Measurements from ENCODE around the gene GPR155. TPM values are rescaled to one million over a fixed set of nuclear protein-coding genes. Genes with fewer than 3 reads are reported as not detected.
A peak's percentile ranks its signal among the peaks of the same experiment; 100 is the strongest.

GPR155 gene, protein sequence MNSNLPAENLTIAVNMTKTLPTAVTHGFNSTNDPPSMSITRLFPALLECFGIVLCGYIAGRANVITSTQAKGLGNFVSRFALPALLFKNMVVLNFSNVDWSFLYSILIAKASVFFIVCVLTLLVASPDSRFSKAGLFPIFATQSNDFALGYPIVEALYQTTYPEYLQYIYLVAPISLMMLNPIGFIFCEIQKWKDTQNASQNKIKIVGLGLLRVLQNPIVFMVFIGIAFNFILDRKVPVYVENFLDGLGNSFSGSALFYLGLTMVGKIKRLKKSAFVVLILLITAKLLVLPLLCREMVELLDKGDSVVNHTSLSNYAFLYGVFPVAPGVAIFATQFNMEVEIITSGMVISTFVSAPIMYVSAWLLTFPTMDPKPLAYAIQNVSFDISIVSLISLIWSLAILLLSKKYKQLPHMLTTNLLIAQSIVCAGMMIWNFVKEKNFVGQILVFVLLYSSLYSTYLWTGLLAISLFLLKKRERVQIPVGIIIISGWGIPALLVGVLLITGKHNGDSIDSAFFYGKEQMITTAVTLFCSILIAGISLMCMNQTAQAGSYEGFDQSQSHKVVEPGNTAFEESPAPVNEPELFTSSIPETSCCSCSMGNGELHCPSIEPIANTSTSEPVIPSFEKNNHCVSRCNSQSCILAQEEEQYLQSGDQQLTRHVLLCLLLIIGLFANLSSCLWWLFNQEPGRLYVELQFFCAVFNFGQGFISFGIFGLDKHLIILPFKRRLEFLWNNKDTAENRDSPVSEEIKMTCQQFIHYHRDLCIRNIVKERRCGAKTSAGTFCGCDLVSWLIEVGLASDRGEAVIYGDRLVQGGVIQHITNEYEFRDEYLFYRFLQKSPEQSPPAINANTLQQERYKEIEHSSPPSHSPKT
- total RNA-seq (10 to 100 TPM; 18.2 to 20.4 TPM), polyA plus RNA-seq (10 to 100 TPM in 1 of 2 donors, 1 to 10 TPM in 1; 7.5 to 10.6 TPM)

DNA sequence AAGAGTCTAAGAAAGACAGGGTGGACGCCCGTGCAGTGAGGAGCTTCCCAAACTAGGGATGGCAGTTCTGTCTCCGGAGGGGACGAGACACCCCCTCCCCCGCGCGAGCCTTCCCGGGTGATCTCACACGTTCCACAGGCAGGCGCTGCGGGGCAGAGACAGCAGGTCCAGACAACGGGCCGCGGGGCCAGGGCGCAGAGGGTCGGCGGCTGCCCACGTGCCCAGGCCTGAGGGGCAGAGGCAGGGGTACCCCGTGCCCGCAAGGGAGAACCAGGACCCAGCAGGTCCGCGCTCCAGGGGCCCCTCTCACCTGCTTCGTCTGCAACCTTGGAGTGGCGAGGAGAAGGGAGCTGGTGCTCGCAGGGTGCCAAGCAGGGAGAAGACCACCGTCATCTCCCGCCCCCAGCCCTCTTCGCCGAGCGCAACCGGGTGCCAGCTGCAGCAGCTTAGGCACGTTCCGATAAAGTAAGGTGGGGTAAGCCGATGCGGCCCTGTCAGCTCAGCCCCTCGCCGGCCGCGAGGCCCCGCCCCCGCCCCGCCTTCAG lies at the start of gene GPR155:
Gene GPR155 (minus strand): TSS at position 467 of the 545 bp plus-strand sequence. CDS start 5,073 bp downstream, outside the sequence.
- CTCF ChIA-PET (ENCODE audit: partially characterized antibody) = interaction anchor here (0.9 to 6.3 kb wide), 11 partner anchors 9 to 115 kb away, joined by 3 to 64 read pairs (median 6); no protein-coding TSS in a partner anchor
- peak within 1 kb of the TSS; percentile 81 for H3K27ac ChIP-seq (ENCODE audit: low read depth, low read length)
- peak within 1 kb of the TSS; percentile 97 to 100 (median 98) for H3K4me3 Mint-ChIP-seq
- POLR2A ChIA-PET (ENCODE audit: partially characterized antibody) = interaction anchor here (0.6 to 6.7 kb wide), 18 partner anchors 7 to 682 kb away, joined by 3 to 63 read pairs (median 4); partner anchors contain the start of gene WIPF1
- peaks cover 70% of the 10 kb centered on the region for H3K4me1 ChIP-seq (ENCODE audit: insufficient read depth, low read length)
- peaks cover 13 to 19% of the 10 kb centered on the region in 2 donors for H3K36me3 Mint-ChIP-seq
- peaks cover 0 to 3% (median 0%) of the 10 kb centered on the region in 8 donors for H3K9me3 Mint-ChIP-seq
- H3K27me3 Mint-ChIP-seq = no peaks in the 10 kb centered on the region
- intact Hi-C loops (cut with micrococcal nuclease) = loop anchor here (1.0 to 2.0 kb wide), 6 partner anchors 9 to 682 kb away; partner anchors contain the start of genes ATF2, SCRN3 and WIPF1
- H3K27me3 ChIP-seq (ENCODE audit: insufficient read depth, low read length) = no peaks in the 10 kb centered on the region
- DNase-seq = peak in 1 of 5 donors; percentile 52
- H3K9me3 ChIP-seq (ENCODE audit: control insufficient read depth in 1 of 2, low read length in 2 of 2) = no peaks in the 10 kb centered on the region
- H3K36me3 ChIP-seq (ENCODE audit: insufficient read depth, low read length) = peaks cover 3% of the 10 kb centered on the region
- H3K27ac Mint-ChIP-seq = peak within 1 kb of the TSS; percentile 91 to 97 (median 97)
- peaks cover 46 to 87% (median 60%) of the 10 kb centered on the region in 4 donors for H3K4me1 Mint-ChIP-seq
- peak within 1 kb of the TSS; percentile 77 to 97 for H3K4me3 ChIP-seq (ENCODE audit: low read length in 2 of 2)

DNA sequence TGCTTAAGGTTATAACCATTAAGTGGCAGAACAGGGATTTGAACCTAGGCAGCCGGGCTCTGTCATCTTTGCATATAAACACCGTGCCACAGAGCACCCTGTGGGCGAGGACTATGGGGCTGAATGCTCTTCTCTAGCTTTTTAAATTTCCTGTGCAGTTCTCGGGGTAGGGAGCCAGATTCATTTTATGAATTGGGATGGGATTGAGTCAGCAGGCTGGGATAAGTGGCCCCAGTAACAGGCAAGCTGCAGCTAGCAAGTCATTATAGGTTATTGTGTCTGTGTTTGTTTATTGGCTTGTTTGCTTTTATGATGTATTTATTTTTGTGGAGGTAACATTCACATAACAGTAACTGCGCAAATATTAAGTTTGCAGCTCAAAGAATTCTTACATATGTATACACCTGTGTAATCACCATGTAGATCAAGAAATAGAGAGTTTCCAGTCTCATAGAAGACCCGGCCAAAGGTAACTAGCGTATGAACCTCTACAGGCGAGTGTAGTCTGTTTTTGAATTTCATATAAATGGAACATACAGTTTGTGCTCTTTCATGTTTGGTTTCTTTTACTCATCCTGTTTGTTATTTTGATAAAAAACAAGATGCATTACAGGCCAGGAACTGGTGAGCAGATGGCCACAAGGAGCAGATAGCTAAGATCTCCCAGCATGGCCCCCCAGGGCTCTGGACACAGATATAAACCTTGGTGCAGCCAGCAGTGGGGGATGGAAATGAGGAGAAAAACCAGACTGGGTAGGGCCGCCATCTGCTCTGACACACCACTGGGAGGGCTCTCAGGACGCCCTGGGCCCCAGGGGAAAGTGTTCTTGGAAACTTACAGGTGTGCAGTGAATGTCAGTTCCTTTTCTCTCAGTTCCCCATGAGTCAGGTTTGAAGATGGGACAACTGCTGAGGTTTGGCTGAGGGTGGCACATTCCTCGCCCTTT lies 49.2 kb upstream of the GPR155 start:
- Histone ChIP-seq H3K4me3 (ENCODE audit: low read length in 2 of 2) (no peak overlapping the region), H3K27ac (ENCODE audit: low read depth, low read length) (no peak overlapping the region), H3K27me3 (ENCODE audit: insufficient read depth, low read length) (no peaks in the 10 kb centered on the region), H3K9me3 (ENCODE audit: control insufficient read depth in 1 of 2, low read length in 2 of 2) (no peaks in the 10 kb centered on the region), H3K36me3 (ENCODE audit: insufficient read depth, low read length) (no peaks in the 10 kb centered on the region), H3K4me1 (ENCODE audit: insufficient read depth, low read length) (no peaks in the 10 kb centered on the region)
- Mint-ChIP-seq H3K27me3 (peaks cover 0 to 3% of the 10 kb centered on the region in 2 donors), H3K4me1 (peaks cover 3 to 10% (median 5%) of the 10 kb centered on the region in 4 donors), H3K36me3 (peaks cover 0 to 1% of the 10 kb centered on the region in 2 donors), H3K9me3 (peaks cover 0 to 2% (median 0%) of the 10 kb centered on the region in 8 donors), H3K27ac (no peak overlapping the region), H3K4me3 (no peak overlapping the region)
- DNase-seq = no peak
- CTCF ChIA-PET (ENCODE audit: partially characterized antibody) = interaction anchor here (1.2 kb wide), 1 partner anchor 161 kb away, joined by 3 read pairs; no protein-coding TSS in a partner anchor
- intact Hi-C loops (cut with micrococcal nuclease) = no loop called here
- POLR2A ChIA-PET (ENCODE audit: partially characterized antibody) = no interaction called here

DNA sequence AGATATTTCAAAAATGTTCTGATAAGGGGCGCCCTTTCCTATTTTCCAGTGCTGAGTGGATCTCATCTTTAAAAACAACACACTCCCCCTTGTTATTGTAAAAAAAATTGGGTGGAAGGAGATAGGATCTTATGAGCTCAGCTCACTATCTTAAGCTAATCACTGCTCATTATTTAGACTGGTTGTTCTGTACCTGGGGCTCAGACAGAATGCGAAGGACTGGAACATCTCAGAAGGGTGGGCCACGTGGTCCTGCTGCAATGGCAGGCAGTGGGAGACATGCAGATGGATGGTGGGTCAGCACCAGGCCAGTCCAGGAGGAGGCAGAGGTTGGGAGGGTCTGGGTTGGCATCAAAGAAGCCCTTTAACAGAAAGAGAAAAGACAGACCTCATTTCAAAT lies 48.3 kb upstream of the GPR155 start:
- Mint-ChIP-seq H3K4me1 (peaks cover 3 to 10% (median 5%) of the 10 kb centered on the region in 4 donors), H3K27ac (no peak overlapping the region), H3K4me3 (no peak overlapping the region), H3K9me3 (peaks cover 0 to 2% (median 0%) of the 10 kb centered on the region in 8 donors), H3K36me3 (peaks cover 0 to 7% of the 10 kb centered on the region in 2 donors), H3K27me3 (peaks cover 0 to 3% of the 10 kb centered on the region in 2 donors)
- H3K36me3 ChIP-seq (ENCODE audit: insufficient read depth, low read length) = no peaks in the 10 kb centered on the region
- intact Hi-C loops (cut with micrococcal nuclease) = no loop called here
- H3K4me1 ChIP-seq (ENCODE audit: insufficient read depth, low read length) = no peaks in the 10 kb centered on the region
- H3K9me3 ChIP-seq (ENCODE audit: control insufficient read depth in 1 of 2, low read length in 2 of 2) = no peaks in the 10 kb centered on the region
- POLR2A ChIA-PET (ENCODE audit: partially characterized antibody) = no interaction called here
- DNase-seq = no peak
- CTCF ChIA-PET (ENCODE audit: partially characterized antibody) = interaction anchor here (1.2 kb wide), 1 partner anchor 162 kb away, joined by 3 read pairs; no protein-coding TSS in a partner anchor
- no peak overlapping the region for H3K4me3 ChIP-seq (ENCODE audit: low read length in 2 of 2)
- H3K27ac ChIP-seq (ENCODE audit: low read depth, low read length) = no peak overlapping the region
- H3K27me3 ChIP-seq (ENCODE audit: insufficient read depth, low read length) = no peaks in the 10 kb centered on the region

DNA sequence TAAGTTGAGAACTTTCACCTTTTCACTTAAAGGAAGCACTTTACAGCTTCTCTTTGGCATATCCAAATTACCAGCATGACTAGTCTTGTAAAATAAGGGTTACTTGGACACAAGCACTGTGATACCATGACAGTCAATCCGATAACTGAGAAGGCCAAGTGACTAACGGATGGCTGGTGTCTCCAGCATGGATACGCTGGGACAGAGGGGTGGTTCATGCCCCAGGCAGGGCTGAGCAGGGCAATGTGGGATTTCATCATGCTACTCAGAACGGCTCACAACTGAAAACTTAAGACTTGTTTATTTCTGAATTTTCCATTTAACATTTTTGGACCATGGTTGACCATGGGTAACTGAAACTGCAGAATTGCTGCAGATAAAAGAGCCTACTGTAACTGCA lies 43.1 kb upstream of the GPR155 start:
- intact Hi-C loops (cut with micrococcal nuclease) = no loop called here
- no peak for DNase-seq
- Histone ChIP-seq H3K36me3 (ENCODE audit: insufficient read depth, low read length) (no peaks in the 10 kb centered on the region), H3K27ac (ENCODE audit: low read depth, low read length) (no peak overlapping the region), H3K9me3 (ENCODE audit: control insufficient read depth in 1 of 2, low read length in 2 of 2) (no peaks in the 10 kb centered on the region), H3K27me3 (ENCODE audit: insufficient read depth, low read length) (no peaks in the 10 kb centered on the region), H3K4me3 (ENCODE audit: low read length in 2 of 2) (no peak overlapping the region), H3K4me1 (ENCODE audit: insufficient read depth, low read length) (no peaks in the 10 kb centered on the region)
- Mint-ChIP-seq H3K9me3 (peaks cover 0 to 8% (median 1%) of the 10 kb centered on the region in 8 donors), H3K36me3 (peaks cover 8 to 33% of the 10 kb centered on the region in 2 donors), H3K4me3 (no peak overlapping the region), H3K27me3 (peaks cover 0 to 1% of the 10 kb centered on the region in 2 donors), H3K4me1 (no peaks in the 10 kb centered on the region), H3K27ac (no peak overlapping the region)
- POLR2A ChIA-PET (ENCODE audit: partially characterized antibody) = no interaction called here
- CTCF ChIA-PET (ENCODE audit: partially characterized antibody) = interaction anchor here (0.6 kb wide), 1 partner anchor 37 kb away, joined by 3 read pairs; no protein-coding TSS in a partner anchor

DNA sequence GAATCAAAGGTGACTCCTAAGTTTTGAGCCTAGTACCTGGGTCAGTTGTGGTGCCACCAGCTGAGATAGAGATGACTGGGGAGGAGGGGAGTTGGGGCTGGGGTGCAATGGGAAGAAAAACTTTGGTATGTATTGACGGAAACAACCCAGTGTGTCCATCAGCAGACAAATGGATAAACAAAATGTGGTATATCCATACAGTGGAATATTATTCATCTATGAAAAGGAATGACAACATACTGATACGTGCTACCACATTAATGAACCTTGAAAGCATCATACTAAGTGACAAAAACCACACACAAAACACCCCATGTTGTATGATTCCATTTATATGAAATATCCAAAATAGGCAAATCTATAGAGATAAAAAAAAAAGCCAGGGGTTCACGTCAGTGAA lies 41.1 kb upstream of the GPR155 start:
- Mint-ChIP-seq H3K27ac (no peak overlapping the region), H3K27me3 (peaks cover 0 to 1% of the 10 kb centered on the region in 2 donors), H3K9me3 (peaks cover 0 to 8% (median 1%) of the 10 kb centered on the region in 8 donors), H3K4me1 (peaks cover 5 to 8% (median 6%) of the 10 kb centered on the region in 4 donors), H3K36me3 (peaks cover 8 to 38% of the 10 kb centered on the region in 2 donors), H3K4me3 (no peak overlapping the region)
- Histone ChIP-seq H3K27ac (ENCODE audit: low read depth, low read length) (no peak overlapping the region), H3K9me3 (ENCODE audit: control insufficient read depth in 1 of 2, low read length in 2 of 2) (no peaks in the 10 kb centered on the region), H3K4me1 (ENCODE audit: insufficient read depth, low read length) (no peaks in the 10 kb centered on the region), H3K4me3 (ENCODE audit: low read length in 2 of 2) (no peak overlapping the region), H3K36me3 (ENCODE audit: insufficient read depth, low read length) (no peaks in the 10 kb centered on the region), H3K27me3 (ENCODE audit: insufficient read depth, low read length) (no peaks in the 10 kb centered on the region)
- ChIA-PET POLR2A (ENCODE audit: partially characterized antibody) (no interaction called here), CTCF (ENCODE audit: partially characterized antibody) (no interaction called here)
- no peak for DNase-seq
- intact Hi-C loops (cut with micrococcal nuclease) = no loop called here

DNA sequence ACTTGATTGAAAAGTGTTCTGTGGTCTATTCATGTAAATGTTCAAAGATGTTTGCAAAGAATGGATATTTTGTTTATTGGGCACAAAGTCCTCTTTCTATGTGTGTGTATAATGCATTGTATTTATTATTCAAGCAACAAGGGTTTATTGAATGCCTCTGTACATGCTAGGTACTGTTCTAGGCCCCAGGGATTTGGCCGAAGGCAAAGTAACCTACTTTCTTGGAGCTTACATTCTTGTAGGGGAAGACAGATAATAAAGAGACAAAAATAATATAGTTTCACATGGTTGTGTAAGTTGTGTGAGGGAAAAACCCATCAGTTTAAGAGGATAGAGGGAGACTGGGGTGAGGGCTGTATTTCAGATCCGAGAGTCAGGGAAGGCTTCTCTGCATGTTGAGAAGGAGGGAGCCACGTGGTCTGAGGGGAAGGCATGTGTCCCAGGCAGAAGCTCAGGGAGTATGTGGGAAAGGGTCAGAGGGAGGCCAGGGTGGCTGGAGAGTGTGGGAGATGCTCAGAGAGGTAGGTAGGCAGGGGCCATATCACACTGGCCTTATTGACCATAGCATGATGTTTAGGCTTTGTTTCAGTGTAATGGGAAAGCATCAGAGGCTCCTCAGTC lies 40.4 kb upstream of the GPR155 start:
- Histone ChIP-seq H3K36me3 (ENCODE audit: insufficient read depth, low read length) (no peaks in the 10 kb centered on the region), H3K27me3 (ENCODE audit: insufficient read depth, low read length) (no peaks in the 10 kb centered on the region), H3K4me3 (ENCODE audit: low read length in 2 of 2) (no peak overlapping the region), H3K27ac (ENCODE audit: low read depth, low read length) (no peak overlapping the region), H3K4me1 (ENCODE audit: insufficient read depth, low read length) (no peaks in the 10 kb centered on the region), H3K9me3 (ENCODE audit: control insufficient read depth in 1 of 2, low read length in 2 of 2) (no peaks in the 10 kb centered on the region)
- POLR2A ChIA-PET (ENCODE audit: partially characterized antibody) = no interaction called here
- CTCF ChIA-PET (ENCODE audit: partially characterized antibody) = interaction anchor here (1.6 kb wide), 1 partner anchor 65 kb away, joined by 9 read pairs; no protein-coding TSS in a partner anchor
- Mint-ChIP-seq H3K36me3 (peaks cover 8 to 38% of the 10 kb centered on the region in 2 donors), H3K27me3 (peaks cover 0 to 1% of the 10 kb centered on the region in 2 donors), H3K4me1 (peaks cover 5 to 8% (median 6%) of the 10 kb centered on the region in 4 donors), H3K27ac (no peak overlapping the region), H3K4me3 (no peak overlapping the region), H3K9me3 (peaks cover 0 to 7% (median 1%) of the 10 kb centered on the region in 8 donors)
- intact Hi-C loops (cut with micrococcal nuclease) = no loop called here
- no peak for DNase-seq
